ENCODE measurements around the gene EXOSC9. TPM values are rescaled to one million over a fixed set of nuclear protein-coding genes. Genes with fewer than 3 reads are reported as not detected.

EXOSC9 gene
- total RNA-seq, 1 donor from 2014 or later = 15.6 TPM

GRCh38 chr4:121846662-121847061 is 45.5 kb downstream of the EXOSC9 start:
- no peaks in the 10 kb centered on the region for H3K27me3 ChIP-seq (ENCODE audit: low read depth)
- no peak overlapping the region for H3K27ac ChIP-seq
- H3K9me3 ChIP-seq = no peaks in the 10 kb centered on the region
- H3K4me3 ChIP-seq = no peak overlapping the region
- intact Hi-C loops (cut with DNase I) = no loop called here
- H3K36me3 ChIP-seq = peaks cover 63% of the 10 kb centered on the region
- no peaks in the 10 kb centered on the region for H3K4me1 ChIP-seq
- ATAC-seq (no peak), DNase-seq (no peak)
- TF ChIP-seq, protein P1, sequence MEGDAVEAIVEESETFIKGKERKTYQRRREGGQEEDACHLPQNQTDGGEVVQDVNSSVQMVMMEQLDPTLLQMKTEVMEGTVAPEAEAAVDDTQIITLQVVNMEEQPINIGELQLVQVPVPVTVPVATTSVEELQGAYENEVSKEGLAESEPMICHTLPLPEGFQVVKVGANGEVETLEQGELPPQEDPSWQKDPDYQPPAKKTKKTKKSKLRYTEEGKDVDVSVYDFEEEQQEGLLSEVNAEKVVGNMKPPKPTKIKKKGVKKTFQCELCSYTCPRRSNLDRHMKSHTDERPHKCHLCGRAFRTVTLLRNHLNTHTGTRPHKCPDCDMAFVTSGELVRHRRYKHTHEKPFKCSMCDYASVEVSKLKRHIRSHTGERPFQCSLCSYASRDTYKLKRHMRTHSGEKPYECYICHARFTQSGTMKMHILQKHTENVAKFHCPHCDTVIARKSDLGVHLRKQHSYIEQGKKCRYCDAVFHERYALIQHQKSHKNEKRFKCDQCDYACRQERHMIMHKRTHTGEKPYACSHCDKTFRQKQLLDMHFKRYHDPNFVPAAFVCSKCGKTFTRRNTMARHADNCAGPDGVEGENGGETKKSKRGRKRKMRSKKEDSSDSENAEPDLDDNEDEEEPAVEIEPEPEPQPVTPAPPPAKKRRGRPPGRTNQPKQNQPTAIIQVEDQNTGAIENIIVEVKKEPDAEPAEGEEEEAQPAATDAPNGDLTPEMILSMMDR (IDR thresholded peaks at IDR 0.05) = no peak

- Histone ChIP-seq H3K4me1 (no peaks in the 10 kb centered on the region), H3K36me3 (peaks cover 33% of the 10 kb centered on the region), H3K27me3 (ENCODE audit: low read depth) (no peaks in the 10 kb centered on the region), H3K27ac (no peak overlapping the region), H3K9me3 (no peaks in the 10 kb centered on the region), H3K4me3 (no peak overlapping the region)
- intact Hi-C loops (cut with DNase I) = no loop called here
- DNase-seq (no peak), ATAC-seq (no peak)
- TF ChIP-seq, protein P1 (IDR thresholded peaks at IDR 0.05) = no peak
These were observed 50.2 kb downstream of the EXOSC9 start for GRCh38 chr4:121851354-121851753.

DNA sequence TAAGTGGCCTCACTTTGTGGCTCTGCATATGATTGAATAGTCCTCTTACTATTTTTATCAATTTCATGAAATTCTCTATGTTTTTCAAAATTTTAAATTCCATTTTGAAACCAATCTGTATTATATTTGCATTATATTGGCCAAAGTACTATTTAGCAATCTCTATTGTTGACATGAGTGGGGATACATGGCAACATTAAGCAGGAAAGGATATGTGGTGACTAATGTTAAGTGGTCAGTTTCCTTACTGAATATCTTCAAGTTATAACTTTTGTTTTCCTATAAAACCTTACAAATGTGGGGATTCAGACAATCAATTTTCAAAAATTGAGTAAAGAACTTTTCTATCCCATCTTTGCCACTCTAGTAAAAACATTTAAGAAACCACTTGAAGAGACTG is 59.0 kb downstream of the EXOSC9 start:
- H3K27ac ChIP-seq = no peak overlapping the region
- peaks cover 52% of the 10 kb centered on the region for H3K36me3 ChIP-seq
- TF ChIP-seq, protein P1 (IDR thresholded peaks at IDR 0.05) = no peak
- intact Hi-C loops (cut with DNase I) = no loop called here
- no peaks in the 10 kb centered on the region for H3K27me3 ChIP-seq (ENCODE audit: low read depth)
- H3K4me1 ChIP-seq = no peaks in the 10 kb centered on the region
- DNase-seq (no peak), ATAC-seq (no peak)
- no peak overlapping the region for H3K4me3 ChIP-seq
- no peaks in the 10 kb centered on the region for H3K9me3 ChIP-seq

- intact Hi-C loops (cut with DNase I) = no loop called here
These were observed 60.3 kb downstream of the EXOSC9 start for GRCh38 chr4:121861426-121861825.

DNA sequence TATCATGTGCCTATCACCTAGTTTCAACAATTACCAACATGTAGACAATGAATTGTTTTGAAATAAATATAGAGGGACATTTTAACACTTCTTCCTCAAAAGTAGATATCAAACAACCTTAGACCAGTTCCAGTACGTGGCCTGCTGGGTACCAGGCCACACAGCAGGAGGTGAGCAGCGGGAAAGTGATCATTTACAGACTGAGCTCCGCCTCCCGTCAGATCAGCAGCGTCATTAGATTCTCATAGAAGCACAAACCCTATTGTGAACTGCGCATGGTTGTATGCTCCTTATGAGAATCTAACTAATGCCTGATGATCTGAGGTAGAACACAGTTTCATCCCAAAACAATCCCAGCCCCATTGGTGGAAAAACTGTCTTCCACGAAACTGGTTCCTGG is 62.7 kb downstream of the EXOSC9 start:
- H3K4me1 ChIP-seq = peaks cover 3% of the 10 kb centered on the region
- DNase-seq = no peak
- peaks cover 44% of the 10 kb centered on the region for H3K36me3 ChIP-seq
- H3K27ac ChIP-seq = no peak overlapping the region
- no peaks in the 10 kb centered on the region for H3K9me3 ChIP-seq
- no peak for ATAC-seq
- intact Hi-C loops (cut with DNase I) = no loop called here
- TF ChIP-seq, protein P1 (IDR thresholded peaks at IDR 0.05) = no peak
- H3K4me3 ChIP-seq = no peak overlapping the region
- no peaks in the 10 kb centered on the region for H3K27me3 ChIP-seq (ENCODE audit: low read depth)

More at GRCh38 chr4:121861426-121861825, 60.3 kb downstream of the EXOSC9 start:
- DNase-seq (no peak), ATAC-seq (no peak)
- H3K4me3 ChIP-seq = no peak overlapping the region
- H3K27me3 ChIP-seq (ENCODE audit: low read depth) = no peaks in the 10 kb centered on the region
- no peaks in the 10 kb centered on the region for H3K4me1 ChIP-seq
- no peak overlapping the region for H3K27ac ChIP-seq
- TF ChIP-seq, protein P1 (IDR thresholded peaks at IDR 0.05) = no peak
- peaks cover 56% of the 10 kb centered on the region for H3K36me3 ChIP-seq
- no peaks in the 10 kb centered on the region for H3K9me3 ChIP-seq

Other genes with a start within 250 kb of the EXOSC9 start
- 426 TPM for gene ANXA5, start 104.3 kb upstream of the EXOSC9 start, total RNA-seq
- 0.18 TPM for gene SMIM43, start 36.2 kb upstream of the EXOSC9 start, total RNA-seq
- 2.2 TPM for gene CCNA2, start 22.6 kb downstream of the EXOSC9 start, total RNA-seq
- gene BBS7, start 69.2 kb downstream of the EXOSC9 start, total RNA-seq = 15.1 TPM
- 1.7 TPM for gene TRPC3, start 150.7 kb downstream of the EXOSC9 start, total RNA-seq

Data from lower lobe of right lung (tissue), 2 donors.